Activated CD4-positive, CD25-positive, alpha-beta regulatory T cell treated with anti-CD3 and anti-CD28 coated beads, Interleukin-2, amount 50 U/mL, for 16 hours (primary cell): ENCODE data around the gene MYL12B.
"Not testable (repeated sequence)": the region's sequence is repeated elsewhere in the genome, so short reads cannot be mapped to it uniquely, and the experiment has no call there.

Experiments used
- DNase-seq: peaks from one replicate; pipeline ENCODE4 v3.0.0-alpha.2; 2020; ENCODE audit warnings: low read depth, low spot score

Gene MYL12B

GRCh38 chr18:3262234-3263131 lies 550 bp downstream of the MYL12B start:
- DNase-seq: no peak

GRCh38 chr18:3263132-3263700 lies 1.3 kb downstream of the MYL12B start:
- DNase-seq: no peak

- DNase-seq: no peak
These were observed 2.4 kb downstream of the MYL12B start for GRCh38 chr18:3264362-3264761.

- no peak for DNase-seq
These were observed 3.7 kb downstream of the MYL12B start for GRCh38 chr18:3265564-3266033.

GRCh38 chr18:3266062-3266608 lies 4.2 kb downstream of the MYL12B start:
- no peak for DNase-seq

- DNase-seq: no peak
These were observed 6.4 kb downstream of the MYL12B start for GRCh38 chr18:3268306-3268705.

- no peak for DNase-seq
These were observed 7.4 kb downstream of the MYL12B start for GRCh38 chr18:3269241-3269913.

GRCh38 chr18:3269914-3270299 lies 8.0 kb downstream of the MYL12B start:
- no peak for DNase-seq

- DNase-seq: no peak
These were observed 11.1 kb downstream of the MYL12B start for GRCh38 chr18:3273042-3273441.

GRCh38 chr18:3277643-3278213 lies 15.8 kb downstream of the MYL12B start:
- not testable (repeated sequence) for DNase-seq

- no peak for DNase-seq
These were observed 17.6 kb downstream of the MYL12B start for GRCh38 chr18:3279201-3280185.

GRCh38 chr18:3281456-3282400 lies 19.8 kb downstream of the MYL12B start:
- no peak for DNase-seq

GRCh38 chr18:3283253-3283863 lies 21.4 kb downstream of the MYL12B start:
- DNase-seq: no peak

- no peak for DNase-seq
These were observed 22.0 kb downstream of the MYL12B start for GRCh38 chr18:3283908-3284307.

- DNase-seq: no peak
These were observed 22.6 kb downstream of the MYL12B start for GRCh38 chr18:3284501-3284900.

GRCh38 chr18:3286159-3286558 lies 24.2 kb downstream of the MYL12B start:
- no peak for DNase-seq

- DNase-seq: no peak
These were observed 31.4 kb downstream of the MYL12B start for GRCh38 chr18:3293196-3293951.

- no peak for DNase-seq
These were observed 32.6 kb downstream of the MYL12B start for GRCh38 chr18:3294435-3295080.
